MM.1S (cell line): ENCODE measurements around the gene ORMDL1.

Source experiments
- DNase-seq: peaks from one replicate; pipeline ENCODE4 v3.0.0-alpha.2; 2015
- H2AFZ ChIP-seq: fragments of 300-600 bp; sonication (generic); 2 replicates; pipeline ENCODE4 v1.6.0; 2016; ENCODE audit warnings: antibody characterized with exemption, low read length
- H3F3A ChIP-seq: fragments of 300-600 bp; sonication (generic); 2 replicates; pipeline ENCODE4 v1.6.1; 2016; ENCODE audit warnings: mild to moderate bottlenecking, antibody characterized with exemption, low read length, moderate library complexity, mixed read lengths; ENCODE audit not compliant: insufficient read depth
- H3K27ac ChIP-seq: fragments of 300-600 bp; sonication (generic); 2 replicates; pipeline ENCODE4 v1.5.1; 2016; ENCODE audit warnings: mild to moderate bottlenecking, low read length
- H3K27me3 ChIP-seq: fragments of 300-600 bp; sonication (generic); replicated peaks from 2 replicates; pipeline ENCODE4 v1.6.0; 2016; ENCODE audit warnings: low read length; ENCODE audit not compliant: insufficient read depth
- H3K36me3 ChIP-seq: fragments of 300-600 bp; sonication (generic); replicated peaks from 2 replicates; pipeline ENCODE4 v1.6.1; 2016; ENCODE audit warnings: mild to moderate bottlenecking, low read length, mixed read lengths; ENCODE audit not compliant: insufficient read depth
- H3K4me1 ChIP-seq: fragments of 300-600 bp; sonication (generic); 2 replicates; pipeline ENCODE4 v1.6.1; 2016; ENCODE audit warnings: low read length, mixed read lengths
- H3K4me2 ChIP-seq: fragments of 300-600 bp; sonication (generic); 2 replicates; pipeline ENCODE4 v1.6.0; 2016; ENCODE audit warnings: low read depth, low read length
- H3K4me3 ChIP-seq: fragments of 300-600 bp; sonication (generic); 2 replicates; pipeline ENCODE4 v1.5.1; 2016; ENCODE audit warnings: low read length, mixed read lengths
- H3K79me2 ChIP-seq: fragments of 300-600 bp; sonication (generic); 2 replicates; pipeline ENCODE4 v1.6.1; 2016; ENCODE audit warnings: mixed run types, low read length, mixed read lengths
- H3K9ac ChIP-seq: fragments of 300-600 bp; sonication (generic); 2 replicates; pipeline ENCODE4 v1.6.1; 2016; ENCODE audit warnings: low read length, mixed read lengths
- H3K9me2 ChIP-seq: fragments of 300-600 bp; sonication (generic); replicated peaks from 2 replicates; pipeline ENCODE4 v1.6.1; 2016; ENCODE audit warnings: mild to moderate bottlenecking, low read length, mixed read lengths; ENCODE audit not compliant: insufficient read depth
- H3K9me3 ChIP-seq: fragments of 300-600 bp; sonication (generic); replicated peaks from 2 replicates; pipeline ENCODE4 v1.6.1; 2016; ENCODE audit warnings: mild to moderate bottlenecking, low read length, mixed read lengths; ENCODE audit not compliant: insufficient read depth
- H4K20me1 ChIP-seq: fragments of 300-600 bp; sonication (generic); 2 replicates; pipeline ENCODE4 v1.6.1; 2016; ENCODE audit warnings: mild to moderate bottlenecking, low read length, moderate library complexity, mixed read lengths; ENCODE audit not compliant: insufficient read depth
- EZH2 ChIP-seq: fragments of 300-600 bp; sonication (generic); optimal IDR thresholded peaks from 2 replicates; pipeline ENCODE3; 2017; ENCODE audit warnings: low read depth, mild to moderate bottlenecking, antibody characterized with exemption, low read length, mixed read lengths
- EZH2phosphoT487 ChIP-seq: fragments of 300-600 bp; sonication (generic); IDR thresholded peaks from 2 replicates; pipeline ENCODE4 v1.6.1; 2018; ENCODE audit warnings: antibody characterized with exemption, low read length
- TF ChIP-seq, protein P1 (sequence below): fragments of 300-600 bp; sonication (generic); IDR thresholded peaks from 2 replicates; pipeline ENCODE4 v1.5.1; 2016; ENCODE audit warnings: antibody characterized with exemption, low read length, mixed read lengths

The ORMDL1 gene

GRCh38 chr2:189772212-189772611, 11.9 kb downstream of the ORMDL1 start:
- H3K36me3 ChIP-seq = no peaks in the 10 kb centered on the region; the same call in 1 of the 2 replicates
- H4K20me1 ChIP-seq = no peaks in the 10 kb centered on the region
- H3K4me1 ChIP-seq = no peaks in the 10 kb centered on the region
- H3K9me3 ChIP-seq = no peaks in the 10 kb centered on the region
- no peaks in the 10 kb centered on the region for H3K9me2 ChIP-seq
- no peak overlapping the region for H3K27ac ChIP-seq
- H3K4me3 ChIP-seq = no peak overlapping the region
- no peaks in the 10 kb centered on the region for H3K27me3 ChIP-seq
- TF ChIP-seq, protein P1, sequence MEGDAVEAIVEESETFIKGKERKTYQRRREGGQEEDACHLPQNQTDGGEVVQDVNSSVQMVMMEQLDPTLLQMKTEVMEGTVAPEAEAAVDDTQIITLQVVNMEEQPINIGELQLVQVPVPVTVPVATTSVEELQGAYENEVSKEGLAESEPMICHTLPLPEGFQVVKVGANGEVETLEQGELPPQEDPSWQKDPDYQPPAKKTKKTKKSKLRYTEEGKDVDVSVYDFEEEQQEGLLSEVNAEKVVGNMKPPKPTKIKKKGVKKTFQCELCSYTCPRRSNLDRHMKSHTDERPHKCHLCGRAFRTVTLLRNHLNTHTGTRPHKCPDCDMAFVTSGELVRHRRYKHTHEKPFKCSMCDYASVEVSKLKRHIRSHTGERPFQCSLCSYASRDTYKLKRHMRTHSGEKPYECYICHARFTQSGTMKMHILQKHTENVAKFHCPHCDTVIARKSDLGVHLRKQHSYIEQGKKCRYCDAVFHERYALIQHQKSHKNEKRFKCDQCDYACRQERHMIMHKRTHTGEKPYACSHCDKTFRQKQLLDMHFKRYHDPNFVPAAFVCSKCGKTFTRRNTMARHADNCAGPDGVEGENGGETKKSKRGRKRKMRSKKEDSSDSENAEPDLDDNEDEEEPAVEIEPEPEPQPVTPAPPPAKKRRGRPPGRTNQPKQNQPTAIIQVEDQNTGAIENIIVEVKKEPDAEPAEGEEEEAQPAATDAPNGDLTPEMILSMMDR = no peak
- no peak for TF ChIP-seq EZH2
- no peak for TF ChIP-seq EZH2phosphoT487
- H3K79me2 ChIP-seq = peaks cover 8% of the 10 kb centered on the region
- DNase-seq = no peak
- no peak overlapping the region for H3K9ac ChIP-seq
- no peaks in the 10 kb centered on the region for H3F3A ChIP-seq
- H2AFZ ChIP-seq = no peak overlapping the region
- no peak overlapping the region for H3K4me2 ChIP-seq

DNA sequence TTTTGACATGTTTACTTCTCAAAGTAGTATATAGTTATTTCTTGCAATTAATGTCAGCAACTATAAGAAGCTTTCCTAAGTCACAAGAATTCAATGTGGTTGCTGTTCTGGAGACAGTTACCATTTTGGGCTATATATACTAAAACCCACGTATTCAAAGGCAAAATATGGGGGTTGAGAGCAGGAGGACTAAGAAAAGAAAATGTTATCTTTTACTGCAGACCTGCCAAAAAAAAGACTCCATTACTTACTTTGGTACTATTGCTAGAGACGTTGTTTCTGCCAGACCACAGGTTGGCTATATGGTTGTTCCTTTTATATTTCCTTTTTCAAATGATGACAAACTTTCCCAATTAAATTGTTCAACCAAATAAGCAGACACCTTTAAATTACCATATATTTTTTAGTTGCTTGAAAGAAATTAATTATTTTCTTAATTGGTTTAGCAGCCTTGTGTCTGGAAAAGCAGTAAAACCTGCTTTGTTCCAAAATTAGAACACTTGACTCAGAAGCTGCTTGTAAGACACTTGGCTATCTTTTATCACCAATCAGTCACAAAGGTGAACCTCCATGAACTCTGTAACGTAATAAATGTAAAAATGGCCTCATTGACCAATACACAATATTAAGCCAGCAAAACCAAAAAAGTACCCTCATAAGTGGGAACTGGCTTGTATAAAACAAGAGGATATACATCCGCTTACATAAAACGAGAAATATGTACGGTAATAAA, 13.4 kb downstream of the ORMDL1 start:
- Histone ChIP-seq H3K4me2 (no peak overlapping the region), H3K9ac (no peak overlapping the region), H3K4me1 (no peaks in the 10 kb centered on the region), H3K27ac (no peak overlapping the region), H3K79me2 (no peaks in the 10 kb centered on the region), H3F3A (no peaks in the 10 kb centered on the region), H2AFZ (no peak overlapping the region), H4K20me1 (no peaks in the 10 kb centered on the region), H3K36me3 (no peaks in the 10 kb centered on the region; the same call in 1 of the 2 replicates), H3K27me3 (no peaks in the 10 kb centered on the region), H3K9me3 (no peaks in the 10 kb centered on the region), H3K9me2 (no peaks in the 10 kb centered on the region), H3K4me3 (no peak overlapping the region)
- no peak for DNase-seq
- TF ChIP-seq EZH2 = no peak
- TF ChIP-seq, protein P1 = no peak

DNA sequence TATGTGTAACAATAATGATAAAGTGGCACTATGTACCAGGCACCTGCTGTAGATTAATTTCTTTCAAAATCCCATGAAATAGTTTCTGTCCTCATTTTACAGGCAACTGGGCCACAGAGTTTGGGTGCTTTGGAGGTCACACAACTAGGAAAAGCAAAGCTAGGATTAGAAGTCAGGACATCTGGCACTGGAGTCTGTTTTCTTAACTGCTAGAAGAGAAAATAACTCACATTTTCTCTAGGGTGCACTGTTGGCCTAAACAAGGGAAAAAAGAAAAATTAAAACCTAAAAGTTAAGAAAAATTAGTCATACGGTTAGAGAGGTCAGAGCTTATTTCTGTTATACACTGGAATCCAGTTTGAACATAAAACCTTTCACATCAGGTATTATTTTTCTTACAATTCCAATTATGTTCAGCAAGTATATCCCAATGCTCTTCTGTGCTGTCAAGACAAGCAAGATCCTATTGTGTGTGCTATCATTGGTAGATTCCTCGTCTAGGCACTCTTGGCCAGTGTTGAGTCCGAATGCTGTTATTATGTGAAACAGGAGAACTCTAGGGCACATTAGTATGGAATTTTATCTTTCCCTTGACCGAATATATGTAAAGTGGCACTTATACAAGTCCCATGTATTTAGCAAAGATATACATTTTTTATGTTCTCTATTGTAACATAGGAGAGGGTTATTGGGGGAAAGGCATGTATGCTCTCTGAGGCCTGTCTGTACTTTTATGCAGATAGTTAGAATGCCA, 20.1 kb downstream of the ORMDL1 start:
- H2AFZ ChIP-seq = peak overlapping the region; percentile 99
- no peaks in the 10 kb centered on the region for H3K9me3 ChIP-seq
- H3K9ac ChIP-seq = peak overlapping the region; percentile 90; the same call in 1 of the 2 replicates
- H3K79me2 ChIP-seq = no peaks in the 10 kb centered on the region
- H3K27me3 ChIP-seq = no peaks in the 10 kb centered on the region
- H3K4me1 ChIP-seq = peaks cover 10% of the 10 kb centered on the region; the same call in 1 of the 2 replicates
- no peak for TF ChIP-seq EZH2
- TF ChIP-seq EZH2phosphoT487 = no peak
- TF ChIP-seq, protein P1 = no peak
- no peaks in the 10 kb centered on the region for H4K20me1 ChIP-seq
- H3K36me3 ChIP-seq = no peaks in the 10 kb centered on the region
- no peaks in the 10 kb centered on the region for H3K9me2 ChIP-seq
- no peak for DNase-seq
- H3K4me3 ChIP-seq = peak overlapping the region; percentile 87; the same call in 1 of the 2 replicates
- peaks cover 32% of the 10 kb centered on the region for H3F3A ChIP-seq
- 0 out of 2 replicates have a peak overlapping the region, but pooled peaks have one; percentile 1 for H3K27ac ChIP-seq
- H3K4me2 ChIP-seq = peak overlapping the region; percentile 88; the same call in 1 of the 2 replicates
